HFFc6 (cell line): ENCODE data around the gene ZNF740. TPM values are rescaled to one million over a fixed set of nuclear protein-coding genes. Genes with fewer than 3 reads are reported as not detected.
"Not testable (repeated sequence)": the region's sequence is repeated elsewhere in the genome, so short reads cannot be mapped to it uniquely, and the experiment has no call there.

Experiments
- DNase-seq: peaks from one replicate; pipeline ENCODE4 v3.0.0-alpha.2; 2018
- H3K27ac Mint-ChIP-seq: 2 replicates; pipeline ENCODE4 v1.8.0; 2020; ENCODE audit warnings: mild to moderate bottlenecking, mixed read lengths
- H3K27me3 Mint-ChIP-seq: 2 replicates; pipeline ENCODE4 v1.8.0; 2021; ENCODE audit warnings: mild to moderate bottlenecking, moderate library complexity, mixed read lengths; ENCODE audit not compliant: insufficient read depth
- H3K36me3 Mint-ChIP-seq: 2 replicates; pipeline ENCODE4 v1.8.0; 2021; ENCODE audit warnings: low read depth, mixed read lengths
- H3K4me1 Mint-ChIP-seq: 2 replicates; pipeline ENCODE4 v1.8.0; 2020; ENCODE audit warnings: low read depth, mixed read lengths
- H3K4me3 Mint-ChIP-seq: 2 replicates; pipeline ENCODE4 v1.8.0; 2020; ENCODE audit warnings: mild to moderate bottlenecking, moderate library complexity, mixed read lengths
- H3K9me3 Mint-ChIP-seq: 2 replicates; pipeline ENCODE4 v1.8.0; 2020; ENCODE audit warnings: mild to moderate bottlenecking, mixed read lengths
- total RNA-seq, 6 experiments: library from RNA; stranded (reverse); fragmentation: NEBNext Ultra II Directional; extraction: Animal tissue kit (Norgen Biotek cat#: 25700); gene quantifications; 2 replicates in 1 of 6; 3 replicates in 5 of 6; pipeline ENCODE4 v1.2.3, GENCODE V29; 2021
- TF ChIP-seq, protein P1 (sequence below): fragments of 200-600 bp; sonication (generic); IDR thresholded peaks from 2 replicates; pipeline ENCODE4 v1.5.0; 2021; ENCODE audit warnings: antibody characterized with exemption, mild to moderate bottlenecking

Gene ZNF740
- total RNA-seq, 6 experiments from 2014 or later: 17.3 to 25.7 (median 19.3) TPM

DNA sequence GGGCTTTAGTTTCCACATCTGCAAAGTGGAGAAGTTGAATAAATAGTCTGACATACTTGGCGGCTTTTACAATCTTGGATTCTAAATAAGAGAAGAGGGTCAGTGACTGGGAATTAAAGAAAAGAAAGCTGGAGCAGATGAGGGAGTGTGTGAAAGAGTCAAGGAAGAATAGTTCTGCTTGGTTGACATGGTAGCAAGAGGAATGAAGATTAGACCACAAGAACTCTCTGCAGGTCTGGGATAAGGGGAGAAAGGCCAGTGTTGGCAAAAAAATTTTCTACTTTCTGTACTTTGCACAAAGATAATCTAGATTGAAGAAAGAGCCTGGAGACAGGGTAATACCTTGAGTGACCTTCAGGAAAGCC, 20.6 kb downstream of the ZNF740 start:
- peak overlapping the region; percentile 59 for H3K27ac Mint-ChIP-seq
- H3K9me3 Mint-ChIP-seq: no peaks in the 10 kb centered on the region
- H3K27me3 Mint-ChIP-seq: peaks cover 4% of the 10 kb centered on the region; the same call in 1 of the 2 replicates
- TF ChIP-seq, protein P1, sequence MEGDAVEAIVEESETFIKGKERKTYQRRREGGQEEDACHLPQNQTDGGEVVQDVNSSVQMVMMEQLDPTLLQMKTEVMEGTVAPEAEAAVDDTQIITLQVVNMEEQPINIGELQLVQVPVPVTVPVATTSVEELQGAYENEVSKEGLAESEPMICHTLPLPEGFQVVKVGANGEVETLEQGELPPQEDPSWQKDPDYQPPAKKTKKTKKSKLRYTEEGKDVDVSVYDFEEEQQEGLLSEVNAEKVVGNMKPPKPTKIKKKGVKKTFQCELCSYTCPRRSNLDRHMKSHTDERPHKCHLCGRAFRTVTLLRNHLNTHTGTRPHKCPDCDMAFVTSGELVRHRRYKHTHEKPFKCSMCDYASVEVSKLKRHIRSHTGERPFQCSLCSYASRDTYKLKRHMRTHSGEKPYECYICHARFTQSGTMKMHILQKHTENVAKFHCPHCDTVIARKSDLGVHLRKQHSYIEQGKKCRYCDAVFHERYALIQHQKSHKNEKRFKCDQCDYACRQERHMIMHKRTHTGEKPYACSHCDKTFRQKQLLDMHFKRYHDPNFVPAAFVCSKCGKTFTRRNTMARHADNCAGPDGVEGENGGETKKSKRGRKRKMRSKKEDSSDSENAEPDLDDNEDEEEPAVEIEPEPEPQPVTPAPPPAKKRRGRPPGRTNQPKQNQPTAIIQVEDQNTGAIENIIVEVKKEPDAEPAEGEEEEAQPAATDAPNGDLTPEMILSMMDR: no peak
- H3K36me3 Mint-ChIP-seq: no peaks in the 10 kb centered on the region
- DNase-seq: no peak
- H3K4me3 Mint-ChIP-seq: no peak overlapping the region
- H3K4me1 Mint-ChIP-seq: peaks cover 32% of the 10 kb centered on the region

DNA sequence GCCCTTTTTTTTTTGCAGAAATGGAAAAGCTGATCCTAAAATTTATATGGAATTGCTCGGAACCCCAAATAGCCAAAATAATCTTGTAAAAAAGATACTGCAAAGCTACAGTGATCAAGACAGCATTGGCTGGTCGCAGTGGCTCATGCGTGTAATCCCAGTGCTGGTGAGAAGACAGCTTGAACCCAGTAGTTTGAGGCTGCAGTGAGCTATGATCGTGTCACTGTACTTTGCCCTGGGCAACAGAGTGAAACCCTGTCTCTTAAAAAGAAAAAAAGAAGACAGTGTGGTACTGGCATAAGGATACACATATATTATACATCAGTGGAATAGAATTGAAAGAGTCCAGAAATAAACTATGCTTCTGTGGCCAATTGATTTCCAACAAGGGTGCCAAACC, 21.1 kb downstream of the ZNF740 start:
- Mint-ChIP-seq H3K36me3 (no peaks in the 10 kb centered on the region), H3K27ac (no peak overlapping the region), H3K27me3 (peaks cover 4% of the 10 kb centered on the region; the same call in 1 of the 2 replicates)

DNA sequence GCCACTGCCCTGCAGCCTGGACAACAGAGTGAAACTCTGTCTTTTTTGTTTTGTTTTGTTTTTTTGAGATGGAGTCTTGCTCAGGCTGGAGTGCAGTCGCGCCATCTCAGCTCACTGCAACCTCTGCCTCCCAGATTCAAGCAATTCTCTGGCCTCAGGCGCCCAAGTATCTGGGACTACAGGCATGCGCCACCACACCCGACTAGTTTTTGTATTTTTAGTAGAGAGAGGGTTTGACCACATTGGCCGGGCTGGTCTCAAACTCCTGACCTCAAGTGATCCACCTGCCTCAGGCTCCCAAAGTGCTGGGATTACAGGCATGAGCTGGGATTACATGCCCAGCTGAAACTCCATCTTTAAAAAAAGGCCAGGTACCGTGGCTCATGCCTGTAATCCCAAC, 21.8 kb downstream of the ZNF740 start:
- not testable (repeated sequence) for H3K9me3 Mint-ChIP-seq, H3K36me3 Mint-ChIP-seq, DNase-seq, H3K27me3 Mint-ChIP-seq, H3K4me3 Mint-ChIP-seq, H3K27ac Mint-ChIP-seq
- peaks cover 38% of the 10 kb centered on the region for H3K4me1 Mint-ChIP-seq

More for the DNA sequence above, 21.1 kb downstream of the ZNF740 start:
- no peaks in the 10 kb centered on the region for H3K9me3 Mint-ChIP-seq
- H3K4me3 Mint-ChIP-seq: no peak overlapping the region
- TF ChIP-seq, protein P1: no peak
- no peak for DNase-seq
- peaks cover 32% of the 10 kb centered on the region for H3K4me1 Mint-ChIP-seq

DNA sequence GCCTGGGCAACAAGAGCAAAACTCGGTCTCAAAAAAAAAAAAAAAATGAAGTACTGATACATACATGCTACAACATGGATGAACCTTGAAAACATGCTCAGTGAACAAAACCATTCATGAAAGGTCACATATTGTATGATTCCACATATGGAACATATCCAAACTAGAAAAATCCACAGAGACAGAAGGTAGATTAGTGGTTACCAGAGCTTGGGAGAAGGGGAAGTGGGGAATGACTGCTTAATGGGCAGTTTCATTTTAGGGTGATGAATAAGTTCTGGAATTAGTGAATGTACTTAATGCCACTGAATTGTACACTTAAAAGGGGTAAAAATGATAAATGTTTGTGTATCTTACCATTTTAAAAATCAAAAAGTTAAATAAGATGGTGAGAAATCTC, 23.8 kb downstream of the ZNF740 start:
- H3K27me3 Mint-ChIP-seq: no peaks in the 10 kb centered on the region; the same call in 1 of the 2 replicates
- H3K27ac Mint-ChIP-seq: no peak overlapping the region
- TF ChIP-seq, protein P1: no peak
- H3K4me1 Mint-ChIP-seq: peaks cover 50% of the 10 kb centered on the region
- H3K36me3 Mint-ChIP-seq: no peaks in the 10 kb centered on the region
- H3K9me3 Mint-ChIP-seq: no peaks in the 10 kb centered on the region
- no peak for DNase-seq
- no peak overlapping the region for H3K4me3 Mint-ChIP-seq

DNA sequence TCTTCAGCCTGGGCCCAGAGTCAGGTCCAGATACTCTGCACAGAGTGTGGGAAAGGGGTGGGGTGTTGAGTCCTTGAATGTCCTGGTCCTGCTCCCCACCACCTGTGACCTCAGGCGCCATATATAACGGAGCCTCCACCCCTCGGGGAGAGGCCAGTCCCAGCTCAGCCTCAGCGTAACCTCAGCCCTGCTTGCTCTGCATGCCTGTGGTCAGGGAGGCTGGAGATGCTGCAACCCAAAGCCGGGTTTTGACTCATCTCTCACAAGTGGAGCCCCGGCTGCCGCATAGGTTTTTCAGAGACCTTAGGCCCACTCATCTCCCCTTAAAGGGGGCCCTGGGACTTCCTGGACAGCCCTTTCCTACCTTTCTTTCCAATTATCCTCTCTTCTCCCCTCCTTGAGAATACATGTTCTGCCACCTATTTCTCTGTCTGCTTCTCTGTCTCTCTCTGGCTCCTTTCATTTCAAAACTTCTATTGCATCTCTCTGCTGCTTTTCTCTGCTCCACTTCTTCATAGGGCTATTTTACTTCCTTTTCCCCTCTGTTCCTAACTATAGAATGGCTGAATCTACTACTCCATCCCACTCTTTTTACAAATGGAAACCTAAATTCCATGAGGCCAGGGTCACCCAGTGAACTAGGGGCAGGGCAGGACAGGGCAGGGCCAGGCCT, 25.4 kb downstream of the ZNF740 start:
- peak overlapping the region; percentile 76 for H3K27ac Mint-ChIP-seq
- H3K27me3 Mint-ChIP-seq: no peaks in the 10 kb centered on the region; the same call in none of the 2 replicates
- TF ChIP-seq, protein P1: no peak
- no peaks in the 10 kb centered on the region for H3K36me3 Mint-ChIP-seq
- peaks cover 44% of the 10 kb centered on the region for H3K4me1 Mint-ChIP-seq
- H3K9me3 Mint-ChIP-seq: no peaks in the 10 kb centered on the region
- peak; percentile 85 for DNase-seq
- H3K4me3 Mint-ChIP-seq: peak overlapping the region; percentile 27

DNA sequence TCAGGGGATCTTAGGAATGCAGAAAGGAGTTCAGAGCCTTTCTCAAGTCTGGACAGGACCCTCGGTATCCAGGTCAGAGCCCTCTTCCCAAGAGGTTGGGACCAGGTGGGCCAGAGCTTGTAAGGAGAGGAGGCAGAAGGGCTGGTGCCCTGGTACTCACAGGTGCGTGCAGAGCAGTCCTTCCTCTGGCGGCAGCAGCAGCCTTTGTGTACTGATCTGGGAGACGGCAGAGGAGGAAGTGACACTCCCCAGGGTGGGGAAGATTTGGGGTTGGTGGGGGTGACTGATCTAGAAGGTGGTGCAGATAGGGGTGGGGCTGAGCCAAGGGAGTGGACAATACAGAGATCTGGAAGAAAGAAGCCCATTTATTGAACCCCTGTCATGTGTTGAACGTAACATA, 26.5 kb downstream of the ZNF740 start, which contains the start of gene ITGB7:
Gene ITGB7 (minus strand): TSS at position 210 of the 400 bp plus-strand sequence. CDS start 6,808 bp downstream, outside the sequence.
- Mint-ChIP-seq H3K36me3 (no peaks in the 10 kb centered on the region), H3K27me3 (no peaks in the 10 kb centered on the region; the same call in none of the 2 replicates), H3K4me3 (peak within 1 kb of the TSS; percentile 27), H3K4me1 (peaks cover 38% of the 10 kb centered on the region), H3K9me3 (no peaks in the 10 kb centered on the region), H3K27ac (peak within 1 kb of the TSS; percentile 76)
- TF ChIP-seq, protein P1: no peak
- DNase-seq: no peak
